ENCODE measurements around the gene LSM12.
A peak's percentile ranks its signal among the peaks of the same experiment; 100 is the strongest.
"Not testable (repeated sequence)": the region's sequence is repeated elsewhere in the genome, so short reads cannot be mapped to it uniquely, and the experiment has no call there.

LSM12 gene

GRCh38 chr17:44004761-44005526 is 61.5 kb downstream of the LSM12 start:
- DNase-seq, result no peak

GRCh38 chr17:44004077-44004760 is 62.3 kb downstream of the LSM12 start, which contains the start of gene NAGS:
Gene NAGS, plus strand, starts transcription at chr17:44004622. Its CDS starts 42 bp downstream, at chr17:44004664.
- DNase-seq, result no peak

- DNase-seq, result no peak
These were observed 64.2 kb downstream of the LSM12 start for GRCh38 chr17:44002141-44002848.

- no peak for DNase-seq
These were observed 65.0 kb downstream of the LSM12 start for GRCh38 chr17:44001461-44001920.

GRCh38 chr17:44000871-44001460 is 65.5 kb downstream of the LSM12 start:
- DNase-seq, result no peak

GRCh38 chr17:44000141-44000860 is 66.2 kb downstream of the LSM12 start:
- no peak for DNase-seq

GRCh38 chr17:43999024-43999423 is 67.4 kb downstream of the LSM12 start:
- no peak for DNase-seq

GRCh38 chr17:43998552-43998951 is 67.9 kb downstream of the LSM12 start:
- DNase-seq, result no peak

GRCh38 chr17:43997180-43997579 is 69.3 kb downstream of the LSM12 start:
- DNase-seq, result not testable (repeated sequence)

GRCh38 chr17:43995150-43995471 is 71.4 kb downstream of the LSM12 start:
- no peak for DNase-seq

- peak; percentile 63 for DNase-seq
These were observed 72.0 kb downstream of the LSM12 start for GRCh38 chr17:43994272-43995149.

GRCh38 chr17:43992641-43993040 is 73.8 kb downstream of the LSM12 start:
- DNase-seq, result no peak

- DNase-seq, result no peak
These were observed 78.2 kb downstream of the LSM12 start for GRCh38 chr17:43988301-43988700.

GRCh38 chr17:43987131-43988021 is 79.1 kb downstream of the LSM12 start:
- no peak for DNase-seq

- DNase-seq, result no peak
These were observed 80.1 kb downstream of the LSM12 start for GRCh38 chr17:43986225-43986981.

GRCh38 chr17:43984521-43984920 is 82.0 kb downstream of the LSM12 start:
- DNase-seq, result no peak
